DMS53 (cell line): Measurements from ENCODE around the gene SCN5A.

Experiments used
- DNase-seq: peaks from one replicate; lab custom pipeline; 2025; lab: John Stamatoyannopoulos, UW

The SCN5A gene

GRCh38 chr3:38601956-38602550, 47.4 kb downstream of the SCN5A start:
- no peak for DNase-seq

GRCh38 chr3:38600551-38600950, 48.9 kb downstream of the SCN5A start:
- DNase-seq: no peak

GRCh38 chr3:38599886-38600285, 49.6 kb downstream of the SCN5A start:
- DNase-seq: no peak

GRCh38 chr3:38598791-38599190, 50.7 kb downstream of the SCN5A start:
- no peak for DNase-seq

- DNase-seq: no peak
These were observed 51.9 kb downstream of the SCN5A start for GRCh38 chr3:38597502-38598060.

GRCh38 chr3:38595393-38595792, 54.1 kb downstream of the SCN5A start:
- no peak for DNase-seq

GRCh38 chr3:38590521-38590920, 59.0 kb downstream of the SCN5A start:
- DNase-seq: no peak

GRCh38 chr3:38588995-38589937, 60.2 kb downstream of the SCN5A start:
- DNase-seq: no peak

DNA sequence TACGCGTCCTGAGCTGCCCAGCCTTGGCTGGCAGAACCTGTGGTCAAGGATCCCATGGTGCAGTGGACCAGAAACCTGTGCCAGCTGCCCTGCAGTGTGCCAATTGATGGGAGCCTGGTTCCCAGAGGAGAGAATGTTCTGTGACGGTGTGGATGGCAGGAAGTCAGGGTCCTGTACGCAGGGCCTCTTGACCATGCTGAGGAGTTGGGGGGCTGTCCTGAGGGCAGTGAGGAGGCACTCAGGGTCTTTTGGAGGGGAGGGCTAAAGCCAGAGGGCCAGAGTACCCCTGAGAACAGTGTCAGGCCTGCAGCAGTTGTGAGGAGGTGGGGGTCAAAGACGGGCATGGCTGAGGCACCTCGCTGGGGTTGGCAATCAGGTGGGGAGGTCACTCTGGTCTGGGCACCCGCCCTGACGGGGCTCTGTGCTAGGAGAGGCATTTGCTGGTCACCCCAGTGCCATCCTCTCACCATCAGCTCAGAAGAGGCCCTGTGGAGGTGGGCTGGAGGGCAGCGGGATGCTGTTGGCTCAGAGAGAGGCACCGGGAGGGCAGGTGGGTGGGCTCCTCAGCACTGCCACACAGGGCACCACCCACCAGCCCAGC, 61.0 kb downstream of the SCN5A start:
- no peak for DNase-seq

- no peak for DNase-seq
These were observed 61.8 kb downstream of the SCN5A start for GRCh38 chr3:38587548-38588131.

- DNase-seq: no peak
These were observed 62.7 kb downstream of the SCN5A start for GRCh38 chr3:38586546-38587520.

- DNase-seq: no peak
These were observed 63.6 kb downstream of the SCN5A start for GRCh38 chr3:38585791-38586420.

DNA sequence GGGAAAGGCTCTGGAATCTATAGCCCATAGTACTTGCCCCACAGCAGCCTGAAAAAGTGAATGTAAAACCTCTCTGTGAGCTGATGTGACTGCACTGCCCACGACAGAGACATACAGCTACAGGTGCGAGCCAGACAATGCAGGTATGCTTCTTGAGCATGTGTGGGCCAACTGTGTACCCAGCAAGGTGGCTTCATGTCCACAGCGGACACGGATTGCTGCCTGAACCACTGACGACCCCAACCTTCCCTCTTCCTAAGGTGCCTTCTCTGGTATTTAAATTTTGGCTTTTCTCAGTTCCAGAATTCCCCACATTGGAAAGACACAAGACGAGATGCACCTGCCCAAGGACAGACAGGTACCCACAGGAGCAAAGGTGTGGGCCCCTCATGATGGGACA, 65.8 kb downstream of the SCN5A start:
- no peak for DNase-seq

DNA sequence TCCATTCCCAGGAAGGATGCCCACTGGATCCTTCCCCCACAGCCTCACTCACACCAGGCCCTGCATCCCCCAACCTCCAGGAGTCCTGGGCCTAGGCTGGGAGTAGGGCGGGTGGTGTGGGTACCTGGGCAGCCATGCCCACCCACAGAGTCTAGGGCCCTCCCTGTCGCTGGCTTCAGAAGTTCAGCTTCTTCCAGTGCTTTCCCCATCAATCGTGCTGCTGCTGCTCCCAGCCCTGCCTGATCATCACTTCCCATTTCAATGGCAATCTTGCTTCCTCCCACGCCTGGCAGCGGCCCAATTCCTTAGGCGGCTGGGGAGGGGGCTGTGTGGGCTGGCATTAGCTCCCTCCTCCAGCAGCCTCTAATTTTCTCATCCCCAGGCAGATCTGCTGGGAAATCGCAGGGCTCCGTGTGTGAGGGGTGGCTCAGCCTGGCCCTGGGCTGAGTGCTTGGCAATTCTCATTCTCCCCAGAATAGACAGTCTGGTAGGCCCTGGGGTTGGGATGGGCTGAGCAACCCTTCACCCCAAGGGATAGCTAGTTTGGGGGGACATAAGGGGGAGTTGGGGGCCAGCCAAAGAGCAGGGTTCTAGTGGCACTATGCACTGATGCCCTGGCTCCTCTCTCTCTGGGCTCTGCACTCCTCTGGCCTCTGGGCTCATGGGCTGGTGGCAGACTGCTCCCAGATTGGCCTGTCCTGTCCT, 66.4 kb downstream of the SCN5A start:
- DNase-seq: no peak

DNA sequence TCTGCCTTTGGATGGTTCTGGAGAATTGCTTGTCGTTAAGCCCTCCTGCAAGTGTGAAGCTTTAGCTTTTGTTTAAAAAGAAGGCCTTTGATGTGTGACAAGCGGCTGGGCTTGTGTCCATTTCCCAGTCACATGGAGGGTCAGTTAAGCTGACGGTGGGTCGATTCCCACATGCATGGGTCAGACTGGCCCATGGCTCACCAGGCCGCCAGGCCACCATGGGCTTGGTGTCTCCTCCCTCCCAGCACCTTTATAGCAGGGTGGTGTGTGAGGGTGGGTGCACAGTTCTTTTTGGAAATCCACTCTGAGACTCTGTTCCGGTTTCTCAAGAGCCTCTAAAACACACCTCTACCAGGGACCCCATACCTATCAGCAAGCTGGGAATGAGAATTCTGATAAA, 67.2 kb downstream of the SCN5A start:
- no peak for DNase-seq

DNA sequence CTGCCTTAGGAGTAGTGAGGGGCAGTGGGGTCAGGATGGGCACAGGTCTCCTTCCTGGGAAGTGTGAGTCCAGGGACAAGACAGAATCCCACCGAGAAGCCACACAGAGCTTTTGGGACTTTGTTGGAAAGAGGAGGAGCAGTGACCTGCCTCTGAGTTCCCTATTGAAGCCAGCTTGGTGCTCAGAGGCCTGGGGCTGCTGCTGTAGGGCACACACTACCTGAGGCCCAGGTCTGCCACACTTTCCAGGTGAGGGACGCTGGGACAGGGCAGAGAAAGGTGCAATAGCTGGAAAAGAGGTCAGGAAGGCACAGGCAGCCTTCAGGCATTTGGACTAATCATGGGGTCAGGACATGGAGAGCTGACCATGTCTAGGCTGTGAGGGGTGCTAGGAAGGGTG, 67.7 kb downstream of the SCN5A start:
- no peak for DNase-seq

GRCh38 chr3:38580450-38581382, 68.8 kb downstream of the SCN5A start:
- DNase-seq: no peak

GRCh38 chr3:38579551-38580449, 69.7 kb downstream of the SCN5A start:
- no peak for DNase-seq
